HG03521 (cell line): Measurements from ENCODE around the gene PACSIN2.
"Not testable (repeated sequence)": the region's sequence is repeated elsewhere in the genome, so short reads cannot be mapped to it uniquely, and the experiment has no call there.

Source experiments
- ATAC-seq: cut with Tn5 transposase; IDR thresholded peaks from one replicate; pipeline ENCODE4 v1.9.1; 2021; ENCODE audit warnings: mild to moderate bottlenecking, moderate library complexity; ENCODE audit not compliant: unreplicated experiment

Gene PACSIN2

GRCh38 chr22:43012390-43012789, 2.6 kb downstream of the PACSIN2 start:
- ATAC-seq, result no peak

GRCh38 chr22:43011079-43011478, 3.9 kb downstream of the PACSIN2 start:
- no peak for ATAC-seq

GRCh38 chr22:43009444-43009843, 5.5 kb downstream of the PACSIN2 start:
- ATAC-seq, result no peak

- no peak for ATAC-seq
These were observed 6.0 kb downstream of the PACSIN2 start for GRCh38 chr22:43008921-43009320.

GRCh38 chr22:43008509-43008908, 6.4 kb downstream of the PACSIN2 start:
- no peak for ATAC-seq

- no peak for ATAC-seq
These were observed 7.3 kb downstream of the PACSIN2 start for GRCh38 chr22:43007519-43008102.

GRCh38 chr22:43006753-43007152, 8.2 kb downstream of the PACSIN2 start:
- ATAC-seq, result no peak

- ATAC-seq, result no peak
These were observed 8.9 kb downstream of the PACSIN2 start for GRCh38 chr22:43006016-43006505.

GRCh38 chr22:43005106-43005505, 9.8 kb downstream of the PACSIN2 start:
- ATAC-seq, result no peak

GRCh38 chr22:43004362-43005035, 10.4 kb downstream of the PACSIN2 start:
- no peak for ATAC-seq

GRCh38 chr22:43002202-43002586, 12.8 kb downstream of the PACSIN2 start:
- no peak for ATAC-seq

GRCh38 chr22:43001271-43002201, 13.4 kb downstream of the PACSIN2 start:
- ATAC-seq, result no peak

- no peak for ATAC-seq
These were observed 14.3 kb downstream of the PACSIN2 start for GRCh38 chr22:43000441-43001175.

GRCh38 chr22:42997582-42998090, 17.3 kb downstream of the PACSIN2 start:
- ATAC-seq, result no peak

GRCh38 chr22:42996646-42997365, 18.1 kb downstream of the PACSIN2 start:
- ATAC-seq, result no peak

GRCh38 chr22:42995654-42996053, 19.3 kb downstream of the PACSIN2 start:
- not testable (repeated sequence) for ATAC-seq

GRCh38 chr22:42994917-42995562, 19.9 kb downstream of the PACSIN2 start:
- no peak for ATAC-seq

GRCh38 chr22:42994276-42994916, 20.6 kb downstream of the PACSIN2 start:
- ATAC-seq, result no peak

- ATAC-seq, result no peak
These were observed 21.2 kb downstream of the PACSIN2 start for GRCh38 chr22:42993651-42994275.
